ENCODE data around the gene TMEM88. TPM values are rescaled to one million over a fixed set of nuclear protein-coding genes. Genes with fewer than 3 reads are reported as not detected.
"Not testable (repeated sequence)": the region's sequence is repeated elsewhere in the genome, so short reads cannot be mapped to it uniquely, and the experiment has no call there.

Gene TMEM88
- total and polyA plus RNA-seq, 2 donors (not counting 1 experiment from before 2014, with no cell fraction given): 0.17 TPM; not detected in 1

- Histone ChIP-seq H3K27me3 (ENCODE audit: control insufficient read depth, insufficient read depth, low read length) (no peaks in the 10 kb centered on the region), H3K4me2 (ENCODE audit: extremely low read depth, insufficient read depth, low read length) (no peak overlapping the region), H2AFZ (ENCODE audit: low read length) (no peak overlapping the region), H3K79me2 (ENCODE audit: control insufficient read depth, insufficient read depth, low read length) (no peaks in the 10 kb centered on the region), H3K9ac (ENCODE audit: insufficient read depth, low read length) (no peak overlapping the region), H3K27ac (ENCODE audit: insufficient read depth, low read length) (no peak overlapping the region), H3K4me3 (replicated peaks in 1 of 4; ENCODE audit: control extremely low read depth in 1 of 4, insufficient read depth in 1 of 4, low read depth in 3 of 4, low read length in 4 of 4) (no peak overlapping the region), H4K20me1 (ENCODE audit: control insufficient read depth, extremely low read depth, insufficient read depth, low read length) (no peaks in the 10 kb centered on the region), H3K4me1 (ENCODE audit: control insufficient read depth, extremely low read depth, insufficient read depth, low read length) (no peaks in the 10 kb centered on the region), H3K36me3 (ENCODE audit: control insufficient read depth, insufficient read depth, low read length) (no peaks in the 10 kb centered on the region), H3K9me3 (ENCODE audit: control insufficient read depth, insufficient read depth, low read depth, low read length) (no peaks in the 10 kb centered on the region)
- no peak for DNase-seq (ENCODE audit: low read depth in 2 of 2)
- TF ChIP-seq EZH2 (IDR thresholded peaks at IDR 0.05; ENCODE audit: low read length, missing control alignments): no peak
- TF ChIP-seq, protein P1, sequence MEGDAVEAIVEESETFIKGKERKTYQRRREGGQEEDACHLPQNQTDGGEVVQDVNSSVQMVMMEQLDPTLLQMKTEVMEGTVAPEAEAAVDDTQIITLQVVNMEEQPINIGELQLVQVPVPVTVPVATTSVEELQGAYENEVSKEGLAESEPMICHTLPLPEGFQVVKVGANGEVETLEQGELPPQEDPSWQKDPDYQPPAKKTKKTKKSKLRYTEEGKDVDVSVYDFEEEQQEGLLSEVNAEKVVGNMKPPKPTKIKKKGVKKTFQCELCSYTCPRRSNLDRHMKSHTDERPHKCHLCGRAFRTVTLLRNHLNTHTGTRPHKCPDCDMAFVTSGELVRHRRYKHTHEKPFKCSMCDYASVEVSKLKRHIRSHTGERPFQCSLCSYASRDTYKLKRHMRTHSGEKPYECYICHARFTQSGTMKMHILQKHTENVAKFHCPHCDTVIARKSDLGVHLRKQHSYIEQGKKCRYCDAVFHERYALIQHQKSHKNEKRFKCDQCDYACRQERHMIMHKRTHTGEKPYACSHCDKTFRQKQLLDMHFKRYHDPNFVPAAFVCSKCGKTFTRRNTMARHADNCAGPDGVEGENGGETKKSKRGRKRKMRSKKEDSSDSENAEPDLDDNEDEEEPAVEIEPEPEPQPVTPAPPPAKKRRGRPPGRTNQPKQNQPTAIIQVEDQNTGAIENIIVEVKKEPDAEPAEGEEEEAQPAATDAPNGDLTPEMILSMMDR (conservative IDR thresholded peaks at IDR 0.05 in 1 of 2, IDR thresholded peaks at IDR 0.05 in 1 of 2; ENCODE audit: low read depth in 1 of 2, low read length in 2 of 2): no peak
Measured at GRCh38 chr17:7809086-7809790, 45.6 kb upstream of the TMEM88 start.

GRCh38 chr17:7809791-7810343, 45.0 kb upstream of the TMEM88 start:
- peak in 1 of 2 donors; percentile 26 for DNase-seq (ENCODE audit: low read depth in 2 of 2)
- not testable (repeated sequence) for H3K4me1 ChIP-seq (ENCODE audit: control insufficient read depth, extremely low read depth, insufficient read depth, low read length); H3K9me3 ChIP-seq (ENCODE audit: control insufficient read depth, insufficient read depth, low read depth, low read length); H2AFZ ChIP-seq (ENCODE audit: low read length); H3K79me2 ChIP-seq (ENCODE audit: control insufficient read depth, insufficient read depth, low read length); H3K4me2 ChIP-seq (ENCODE audit: extremely low read depth, insufficient read depth, low read length); H3K9ac ChIP-seq (ENCODE audit: insufficient read depth, low read length); H4K20me1 ChIP-seq (ENCODE audit: control insufficient read depth, extremely low read depth, insufficient read depth, low read length); H3K36me3 ChIP-seq (ENCODE audit: control insufficient read depth, insufficient read depth, low read length); H3K4me3 ChIP-seq (replicated peaks in 1 of 4; ENCODE audit: control extremely low read depth in 1 of 4, insufficient read depth in 1 of 4, low read depth in 3 of 4, low read length in 4 of 4); H3K27ac ChIP-seq (ENCODE audit: insufficient read depth, low read length); H3K27me3 ChIP-seq (ENCODE audit: control insufficient read depth, insufficient read depth, low read length)

DNA sequence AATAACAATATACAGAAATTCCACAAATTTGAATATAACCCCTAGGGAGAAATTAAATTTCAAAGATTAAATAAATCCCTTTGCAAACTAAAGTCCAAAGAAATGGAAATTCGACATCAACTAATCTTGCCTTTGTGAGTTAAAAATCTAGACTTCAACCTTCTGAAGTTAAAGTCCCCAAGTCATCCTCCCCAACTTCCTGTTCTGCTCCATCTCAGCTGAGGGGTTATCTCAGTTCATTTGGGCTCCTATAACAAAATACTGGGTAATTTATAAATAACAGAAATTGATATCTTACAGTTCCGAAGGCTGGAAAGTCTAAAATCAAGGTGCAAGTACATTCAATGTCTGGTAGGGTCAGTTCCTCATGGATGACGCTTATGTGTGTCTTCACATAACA, 43.6 kb upstream of the TMEM88 start:
- Histone ChIP-seq H3K4me2 (ENCODE audit: extremely low read depth, insufficient read depth, low read length) (no peak overlapping the region), H3K9ac (ENCODE audit: insufficient read depth, low read length) (no peak overlapping the region), H3K36me3 (ENCODE audit: control insufficient read depth, insufficient read depth, low read length) (no peaks in the 10 kb centered on the region), H3K4me1 (ENCODE audit: control insufficient read depth, extremely low read depth, insufficient read depth, low read length) (no peaks in the 10 kb centered on the region), H3K27ac (ENCODE audit: insufficient read depth, low read length) (no peak overlapping the region), H3K9me3 (ENCODE audit: control insufficient read depth, insufficient read depth, low read depth, low read length) (no peaks in the 10 kb centered on the region), H4K20me1 (ENCODE audit: control insufficient read depth, extremely low read depth, insufficient read depth, low read length) (no peaks in the 10 kb centered on the region), H2AFZ (ENCODE audit: low read length) (no peak overlapping the region), H3K4me3 (replicated peaks in 1 of 4; ENCODE audit: control extremely low read depth in 1 of 4, insufficient read depth in 1 of 4, low read depth in 3 of 4, low read length in 4 of 4) (no peak overlapping the region), H3K27me3 (ENCODE audit: control insufficient read depth, insufficient read depth, low read length) (peaks cover 3% of the 10 kb centered on the region), H3K79me2 (ENCODE audit: control insufficient read depth, insufficient read depth, low read length) (no peaks in the 10 kb centered on the region)
- no peak for DNase-seq (ENCODE audit: low read depth in 2 of 2)
- TF ChIP-seq, protein P1 (conservative IDR thresholded peaks at IDR 0.05 in 1 of 2, IDR thresholded peaks at IDR 0.05 in 1 of 2; ENCODE audit: low read depth in 1 of 2, low read length in 2 of 2): no peak
- TF ChIP-seq EZH2 (IDR thresholded peaks at IDR 0.05; ENCODE audit: low read length, missing control alignments): no peak

Measured in fibroblast of lung (primary cell).